MCF 10A (cell line): ENCODE measurements around the gene FAM120C. TPM values are rescaled to one million over a fixed set of nuclear protein-coding genes. Genes with fewer than 3 reads are reported as not detected.

ENCODE experiments used
- BruUV-seq: library from RNA; stranded (reverse); fragments of 400-500 nt; replicated peaks from 2 replicates; lab custom pipeline; 2021; lab: Mats Ljungman, UMichigan
- CTCF ChIA-PET: fragments of 300-600 bp; sonication (Branson Sonifier 250); formaldehyde crosslinking; extraction: SDS; loops from one replicate; lab custom pipeline; 2021; ENCODE audit warnings: antibody characterized with exemption, inconsistent platforms; lab: Yijun Ruan, JAX
- POLR2A ChIA-PET: fragments of 300-600, 350-650 bp; sonication (Branson Sonifier 250); formaldehyde crosslinking; extraction: SDS; loops from one replicate; lab custom pipeline; 2020; ENCODE audit warnings: antibody characterized with exemption, inconsistent platforms; lab: Yijun Ruan, JAX
- DNase-seq: peaks from one replicate; pipeline ENCODE4 v3.0.0-alpha.2; 2018; ENCODE audit not compliant: unreplicated experiment
- H3K27ac Mint-ChIP-seq: one replicate; pipeline ENCODE4 v1.8.0; 2022; ENCODE audit warnings: mild to moderate bottlenecking, low read depth, mixed read lengths; ENCODE audit not compliant: unreplicated experiment
- H3K27me3 Mint-ChIP-seq: one replicate; pipeline ENCODE4 v1.8.0; 2022; ENCODE audit warnings: mixed read lengths; ENCODE audit not compliant: insufficient read depth, unreplicated experiment
- H3K36me3 Mint-ChIP-seq: one replicate; pipeline ENCODE4 v1.8.0; 2022; ENCODE audit warnings: mild to moderate bottlenecking, moderate library complexity, mixed read lengths; ENCODE audit not compliant: insufficient read depth, unreplicated experiment
- H3K4me1 Mint-ChIP-seq: one replicate; pipeline ENCODE4 v1.8.0; 2022; ENCODE audit warnings: mixed read lengths; ENCODE audit not compliant: insufficient read depth, unreplicated experiment
- H3K4me3 Mint-ChIP-seq: one replicate; pipeline ENCODE4 v1.8.0; 2022; ENCODE audit warnings: mild to moderate bottlenecking, moderate library complexity, mixed read lengths; ENCODE audit not compliant: unreplicated experiment
- H3K9me3 Mint-ChIP-seq: one replicate; pipeline ENCODE4 v1.8.0; 2022; ENCODE audit warnings: mixed read lengths; ENCODE audit not compliant: unreplicated experiment
- CTCF ChIP-seq: fragments of 200-600 bp; IDR thresholded peaks from one replicate; pipeline ENCODE4 v1.8.0; 2022; ENCODE audit warnings: antibody characterized with exemption, mild to moderate bottlenecking; ENCODE audit not compliant: unreplicated experiment
- intact Hi-C: fragments of 100-400 bp; cut with micrococcal nuclease; formaldehyde crosslinking; loops from 2 replicates; pipeline ENCODE4 v1.14.1; 2022
- total RNA-seq: library from RNA; stranded (reverse); gene quantifications from 2 replicates; pipeline ENCODE4 v1.2.3, GENCODE V29; 2022

Gene FAM120C
- total RNA-seq, 1 experiment from 2014 or later = 11.3 TPM

DNA sequence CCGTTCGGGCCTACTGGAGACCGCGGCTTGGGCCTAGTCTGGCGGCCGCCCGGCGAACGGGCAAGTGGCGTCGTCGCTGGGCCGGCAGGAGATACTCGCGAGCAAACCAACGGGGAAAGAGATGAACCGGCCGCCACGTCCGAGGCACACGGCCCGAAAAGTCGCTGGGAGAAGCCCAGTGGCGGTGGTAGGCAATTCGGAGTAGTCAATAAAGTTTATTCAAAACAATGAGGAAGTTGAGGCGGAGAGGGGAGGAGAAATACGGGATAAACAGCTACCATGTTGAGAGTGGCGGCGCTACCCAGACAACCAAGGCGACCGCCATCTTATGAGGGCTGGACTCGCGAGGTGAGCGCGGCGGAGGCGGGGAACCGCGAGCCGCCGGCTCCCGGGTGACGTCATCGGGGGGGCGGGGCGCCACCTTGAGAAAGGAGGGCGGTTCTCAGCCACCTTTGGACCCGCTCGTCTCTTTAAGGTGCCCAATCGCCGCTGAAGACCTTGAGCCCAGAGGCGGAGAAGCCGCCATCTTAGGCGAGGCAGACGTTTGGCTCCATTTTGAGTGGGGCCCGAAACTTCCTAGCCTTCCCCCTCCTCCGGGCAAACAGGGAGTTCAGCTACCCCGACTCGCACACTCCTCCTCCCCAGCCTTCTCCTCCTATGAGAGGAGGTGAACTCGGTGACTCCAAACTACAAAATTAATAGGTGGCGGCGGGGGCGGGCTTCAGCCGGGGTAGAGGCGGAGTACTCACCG is 138.8 kb downstream of the FAM120C start, which contains the start of gene PHF8:
PHF8 (minus strand) TSS at position 348 of the 751 bp plus-strand sequence. CDS start 1,745 bp downstream, outside the sequence.
- peaks cover 24% of the 10 kb centered on the region for H3K27me3 Mint-ChIP-seq
- BruUV-seq = no TSS peak
- H3K9me3 Mint-ChIP-seq = no peaks in the 10 kb centered on the region
- H3K36me3 Mint-ChIP-seq = peaks cover 35% of the 10 kb centered on the region
- intact Hi-C loops = loop anchor here (1.0 to 10.0 kb wide), 3 partner anchors 139 to 593 kb away; partner anchors contain the start of gene FAM120C
- H3K4me3 Mint-ChIP-seq = peak within 1 kb of the TSS; percentile 86
- H3K27ac Mint-ChIP-seq = peak within 1 kb of the TSS; percentile 99
- DNase-seq = peak; percentile 94
- ChIA-PET POLR2A (interaction anchor here (0.7 to 4.5 kb wide), 19 partner anchors 14 to 956 kb away, joined by 3 to 96 read pairs (median 5); partner anchors contain the start of genes APEX2, FAM120C, GNL3L and HUWE1), CTCF (interaction anchor here (0.6 kb wide), 1 partner anchor 25 kb away, joined by 3 read pairs; no protein-coding TSS in a partner anchor)
- TF ChIP-seq CTCF = no peak
- H3K4me1 Mint-ChIP-seq = peaks cover 11% of the 10 kb centered on the region

GRCh38 chrX:54043541-54044125 is 139.4 kb downstream of the FAM120C start:
- intact Hi-C loops = loop anchor here (1.0 to 10.0 kb wide), 3 partner anchors 140 to 594 kb away; partner anchors contain the start of gene FAM120C
- H3K4me1 Mint-ChIP-seq = peaks cover 11% of the 10 kb centered on the region
- no peaks in the 10 kb centered on the region for H3K9me3 Mint-ChIP-seq
- H3K27ac Mint-ChIP-seq = peak overlapping the region; percentile 99
- POLR2A ChIA-PET = interaction anchor here (0.6 to 4.5 kb wide), 21 partner anchors 14 to 956 kb away, joined by 3 to 96 read pairs (median 4); partner anchors contain the start of genes APEX2, FAM120C, GNL3L and HUWE1
- H3K4me3 Mint-ChIP-seq = peak overlapping the region; percentile 86
- H3K27me3 Mint-ChIP-seq = peaks cover 24% of the 10 kb centered on the region
- no TSS peak for BruUV-seq
- peak; percentile 43 for DNase-seq
- no peak for TF ChIP-seq CTCF
- H3K36me3 Mint-ChIP-seq = peaks cover 35% of the 10 kb centered on the region
- CTCF ChIA-PET = interaction anchor here (1.0 to 1.2 kb wide), 4 partner anchors 9 to 135 kb away, joined by 3 to 7 read pairs (median 4); no protein-coding TSS in a partner anchor

- ChIA-PET CTCF (interaction anchor here (0.6 to 1.2 kb wide), 7 partner anchors 9 to 1014 kb away, joined by 3 to 7 read pairs (median 3); no protein-coding TSS in a partner anchor), POLR2A (interaction anchor here (0.6 to 4.5 kb wide), 14 partner anchors 13 to 957 kb away, joined by 3 to 96 read pairs (median 6); partner anchors contain the start of genes APEX2, FAM120C, GNL3L and TSR2)
- intact Hi-C loops = loop anchor here (5.0 to 10.0 kb wide), 2 partner anchors 202 to 594 kb away; no protein-coding TSS in a partner anchor
- H3K27ac Mint-ChIP-seq = peak overlapping the region; percentile 99
- peak overlapping the region; percentile 86 for H3K4me3 Mint-ChIP-seq
- H3K36me3 Mint-ChIP-seq = peaks cover 35% of the 10 kb centered on the region
- peaks cover 11% of the 10 kb centered on the region for H3K4me1 Mint-ChIP-seq
- H3K9me3 Mint-ChIP-seq = no peaks in the 10 kb centered on the region
- no TSS peak for BruUV-seq
- no peak for DNase-seq
- no peak for TF ChIP-seq CTCF
- H3K27me3 Mint-ChIP-seq = peaks cover 23% of the 10 kb centered on the region
Observed at GRCh38 chrX:54043056-54043455, 140.0 kb downstream of the FAM120C start.
